OCI-LY7 (cell line): Measurements from ENCODE around the gene ACD.

ENCODE experiments used
- CTCF ChIP-seq: fragments of 200-600 bp; sonication (generic); conservative IDR thresholded peaks from 2 replicates; pipeline ENCODE4 v1.5.1; 2014; ENCODE audit warnings: mild to moderate bottlenecking, antibody characterized with exemption, low read length, moderate library complexity, mixed read lengths
- EZH2phosphoT487 ChIP-seq: fragments of 200-600 bp; sonication (generic); IDR thresholded peaks from 2 replicates; pipeline ENCODE4 v1.6.1; 2018; ENCODE audit warnings: low read depth, borderline replicate concordance, mild to moderate bottlenecking, mixed run types, antibody characterized with exemption, low read length, moderate library complexity, mixed read lengths

GRCh38 chr16:67654403-67654911, 5.6 kb downstream of the ACD start:
- TF ChIP-seq CTCF (no peak), EZH2phosphoT487 (no peak)
